AG04449 (cell line): ENCODE measurements around the gene RAB30.

Experiments
- CTCF ChIA-PET: fragments of 350-600 bp; formaldehyde crosslinking; extraction: SDS; loops from one replicate; lab custom pipeline; 2021; ENCODE audit warnings: antibody characterized with exemption; lab: Yijun Ruan, JAX
- POLR2A ChIA-PET: fragments of 400-600, 350-600 bp; formaldehyde crosslinking; extraction: SDS; loops from one replicate; lab custom pipeline; 2020; ENCODE audit warnings: antibody characterized with exemption, inconsistent platforms; lab: Yijun Ruan, JAX
- DNase-seq: peaks from one replicate; pipeline ENCODE4 v3.0.0-alpha.2; 2010; ENCODE audit warnings: low read depth, low spot score
- H3K4me3 ChIP-seq: 2 replicates; pipeline ENCODE4 v1.5.1; 2011; ENCODE audit warnings: low read depth, mild to moderate bottlenecking, control low read depth, low read length
- CTCF ChIP-seq: IDR thresholded peaks from one replicate; pipeline ENCODE4 v1.5.1; 2011; ENCODE audit warnings: mild to moderate bottlenecking, moderate library complexity, low read length, control low read depth, inconsistent platforms; ENCODE audit not compliant: insufficient read depth; ENCODE audit errors: missing control alignments

RAB30 gene

GRCh38 chr11:82924522-82925224, 147.0 kb downstream of the RAB30 start:
- ChIA-PET POLR2A (no interaction called here), CTCF (interaction anchor here (0.9 to 2.5 kb wide), 8 partner anchors 8 to 322 kb away, joined by 3 to 9 read pairs (median 3); no protein-coding TSS in a partner anchor)
- no peak for TF ChIP-seq CTCF
- no peak overlapping the region for H3K4me3 ChIP-seq
- DNase-seq: no peak
